ENCODE results near the gene ZC3H12A.
A peak's percentile ranks its signal among the peaks of the same experiment; 100 is the strongest.

The ZC3H12A gene

DNA sequence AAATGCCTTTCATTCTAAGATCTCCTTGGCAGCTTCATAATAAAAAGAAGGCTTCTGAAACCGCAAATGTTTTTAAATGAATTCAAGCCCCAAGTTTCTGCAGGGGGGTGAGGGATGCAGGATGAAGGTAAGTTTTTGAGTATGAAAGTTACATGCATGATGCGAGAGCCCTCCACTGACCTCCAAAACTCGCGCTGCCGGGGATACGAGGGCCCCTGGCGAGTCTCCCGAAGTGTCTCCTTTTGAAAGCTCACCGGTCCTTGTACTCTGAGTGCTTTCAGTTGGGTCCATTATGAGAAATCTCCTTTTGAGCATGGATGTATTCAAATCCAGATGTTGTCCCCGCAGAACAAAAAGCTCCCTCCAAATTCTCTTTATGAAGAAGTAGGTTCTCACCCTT, 18.9 kb upstream of the ZC3H12A start:
- H3K4me3 ChIP-seq (ENCODE audit: low read depth, low read length) = no peak overlapping the region
- H3K27ac ChIP-seq (ENCODE audit: low read depth, low read length) = no peak overlapping the region
- no peaks in the 10 kb centered on the region for H3K9me3 ChIP-seq (ENCODE audit: control insufficient read depth, insufficient read depth, low read length)
- no peaks in the 10 kb centered on the region for H3K27me3 ChIP-seq (ENCODE audit: control insufficient read depth, insufficient read depth, low read length)
- peaks cover 6% of the 10 kb centered on the region; the same call in 1 of the 2 replicates for H3K4me1 ChIP-seq (ENCODE audit: control insufficient read depth, insufficient read depth, low read length)
- H3K36me3 ChIP-seq (ENCODE audit: control insufficient read depth, insufficient read depth, low read length) = no peaks in the 10 kb centered on the region
- H3K9ac ChIP-seq (ENCODE audit: low read depth, low read length) = no peak overlapping the region

DNA sequence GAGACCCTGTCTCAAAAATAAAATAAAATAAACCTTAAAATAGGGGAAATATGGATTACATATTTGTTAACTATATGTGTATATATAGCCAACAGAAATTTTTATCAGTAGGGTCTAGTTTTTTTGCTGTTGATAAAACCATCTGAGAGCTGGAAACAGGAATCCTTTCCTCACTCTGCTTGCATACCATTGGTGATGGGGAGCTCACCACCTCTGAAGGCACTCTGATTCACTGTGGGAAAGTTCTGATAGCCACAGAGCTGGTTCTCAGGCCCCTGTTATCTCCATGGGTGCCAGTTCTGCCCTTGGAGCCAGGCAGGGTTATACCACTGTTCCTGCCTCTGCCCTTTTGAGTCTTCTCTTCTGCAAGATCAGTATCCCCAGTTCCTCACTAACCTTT, 17.8 kb upstream of the ZC3H12A start:
- H3K4me3 ChIP-seq (ENCODE audit: low read depth, low read length) = no peak overlapping the region
- no peaks in the 10 kb centered on the region for H3K27me3 ChIP-seq (ENCODE audit: control insufficient read depth, insufficient read depth, low read length)
- H3K9ac ChIP-seq (ENCODE audit: low read depth, low read length) = no peak overlapping the region
- no peaks in the 10 kb centered on the region for H3K36me3 ChIP-seq (ENCODE audit: control insufficient read depth, insufficient read depth, low read length)
- no peak overlapping the region for H3K27ac ChIP-seq (ENCODE audit: low read depth, low read length)
- no peaks in the 10 kb centered on the region for H3K9me3 ChIP-seq (ENCODE audit: control insufficient read depth, insufficient read depth, low read length)
- peaks cover 6% of the 10 kb centered on the region; the same call in 1 of the 2 replicates for H3K4me1 ChIP-seq (ENCODE audit: control insufficient read depth, insufficient read depth, low read length)

- no peak overlapping the region for H3K27ac ChIP-seq (ENCODE audit: low read depth, low read length)
- no peaks in the 10 kb centered on the region for H3K9me3 ChIP-seq (ENCODE audit: control insufficient read depth, insufficient read depth, low read length)
- H3K4me3 ChIP-seq (ENCODE audit: low read depth, low read length) = no peak overlapping the region
- no peaks in the 10 kb centered on the region for H3K36me3 ChIP-seq (ENCODE audit: control insufficient read depth, insufficient read depth, low read length)
- H3K27me3 ChIP-seq (ENCODE audit: control insufficient read depth, insufficient read depth, low read length) = no peaks in the 10 kb centered on the region
- H3K4me1 ChIP-seq (ENCODE audit: control insufficient read depth, insufficient read depth, low read length) = no peaks in the 10 kb centered on the region
- no peak overlapping the region for H3K9ac ChIP-seq (ENCODE audit: low read depth, low read length)
These were observed 15.8 kb upstream of the ZC3H12A start for GRCh38 chr1:37458551-37458950.

DNA sequence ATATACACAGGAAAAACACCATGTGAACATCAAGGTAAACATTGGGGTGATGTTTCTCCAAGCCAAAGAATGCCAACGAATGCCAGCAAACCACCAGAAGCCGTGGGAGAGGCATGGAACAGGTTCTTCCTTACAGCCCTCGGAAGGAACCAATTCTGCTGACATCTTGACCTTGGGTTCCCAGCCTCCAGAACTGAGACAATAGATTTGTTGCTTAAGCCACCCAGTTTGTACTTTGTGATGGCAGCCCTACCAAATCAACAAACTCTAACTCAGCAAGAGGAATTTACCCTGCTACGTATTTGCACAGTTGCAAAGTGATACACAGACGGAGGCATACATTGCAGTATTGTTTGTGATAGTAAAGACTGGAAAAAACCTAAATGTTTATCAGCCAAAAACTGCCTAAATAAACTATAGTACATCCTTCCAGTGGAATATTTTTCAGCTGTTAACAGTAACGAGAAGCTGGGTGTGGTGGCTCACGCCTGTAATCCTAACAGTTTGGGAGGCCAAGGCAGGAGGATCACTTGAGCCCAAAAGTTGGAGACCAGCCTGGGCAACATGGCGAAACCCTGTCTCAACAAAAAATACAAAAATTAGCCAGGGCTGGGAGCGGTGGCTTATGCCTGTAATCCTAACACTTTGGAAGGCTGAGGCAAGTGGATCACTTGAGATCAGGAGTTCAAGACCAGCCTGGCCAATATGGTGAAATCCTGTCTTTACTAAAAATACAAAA, 12.5 kb upstream of the ZC3H12A start:
- Histone ChIP-seq H3K27me3 (ENCODE audit: control insufficient read depth, insufficient read depth, low read length) (no peaks in the 10 kb centered on the region), H3K4me1 (ENCODE audit: control insufficient read depth, insufficient read depth, low read length) (no peaks in the 10 kb centered on the region), H3K4me3 (ENCODE audit: low read depth, low read length) (no peak overlapping the region), H3K36me3 (ENCODE audit: control insufficient read depth, insufficient read depth, low read length) (no peaks in the 10 kb centered on the region), H3K27ac (ENCODE audit: low read depth, low read length) (no peak overlapping the region), H3K9ac (ENCODE audit: low read depth, low read length) (no peak overlapping the region), H3K9me3 (ENCODE audit: control insufficient read depth, insufficient read depth, low read length) (no peaks in the 10 kb centered on the region)

DNA sequence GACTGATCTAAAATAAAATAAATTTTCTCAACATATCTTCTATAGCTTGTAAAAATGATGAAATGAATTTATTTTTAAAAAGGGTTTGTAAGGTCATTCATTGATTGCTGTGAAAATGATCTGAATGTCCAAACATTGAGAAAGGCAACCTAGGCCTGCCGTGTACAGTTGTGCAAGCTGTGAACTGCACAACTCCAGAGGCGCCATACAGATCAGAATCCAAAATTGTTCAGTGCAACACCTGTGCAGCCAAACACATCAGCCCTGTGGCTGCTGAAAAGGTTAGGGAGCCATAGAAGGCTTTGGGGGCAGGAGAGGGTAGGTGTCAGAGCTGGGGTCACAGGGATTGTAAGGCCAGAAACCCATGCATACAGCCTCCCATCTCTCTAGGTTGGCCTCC, 9.9 kb upstream of the ZC3H12A start:
- Histone ChIP-seq H3K4me1 (ENCODE audit: control insufficient read depth, insufficient read depth, low read length) (no peaks in the 10 kb centered on the region), H3K4me3 (ENCODE audit: low read depth, low read length) (no peak overlapping the region), H3K36me3 (ENCODE audit: control insufficient read depth, insufficient read depth, low read length) (no peaks in the 10 kb centered on the region), H3K9ac (ENCODE audit: low read depth, low read length) (no peak overlapping the region), H3K9me3 (ENCODE audit: control insufficient read depth, insufficient read depth, low read length) (no peaks in the 10 kb centered on the region), H3K27ac (ENCODE audit: low read depth, low read length) (no peak overlapping the region), H3K27me3 (ENCODE audit: control insufficient read depth, insufficient read depth, low read length) (no peaks in the 10 kb centered on the region)

DNA sequence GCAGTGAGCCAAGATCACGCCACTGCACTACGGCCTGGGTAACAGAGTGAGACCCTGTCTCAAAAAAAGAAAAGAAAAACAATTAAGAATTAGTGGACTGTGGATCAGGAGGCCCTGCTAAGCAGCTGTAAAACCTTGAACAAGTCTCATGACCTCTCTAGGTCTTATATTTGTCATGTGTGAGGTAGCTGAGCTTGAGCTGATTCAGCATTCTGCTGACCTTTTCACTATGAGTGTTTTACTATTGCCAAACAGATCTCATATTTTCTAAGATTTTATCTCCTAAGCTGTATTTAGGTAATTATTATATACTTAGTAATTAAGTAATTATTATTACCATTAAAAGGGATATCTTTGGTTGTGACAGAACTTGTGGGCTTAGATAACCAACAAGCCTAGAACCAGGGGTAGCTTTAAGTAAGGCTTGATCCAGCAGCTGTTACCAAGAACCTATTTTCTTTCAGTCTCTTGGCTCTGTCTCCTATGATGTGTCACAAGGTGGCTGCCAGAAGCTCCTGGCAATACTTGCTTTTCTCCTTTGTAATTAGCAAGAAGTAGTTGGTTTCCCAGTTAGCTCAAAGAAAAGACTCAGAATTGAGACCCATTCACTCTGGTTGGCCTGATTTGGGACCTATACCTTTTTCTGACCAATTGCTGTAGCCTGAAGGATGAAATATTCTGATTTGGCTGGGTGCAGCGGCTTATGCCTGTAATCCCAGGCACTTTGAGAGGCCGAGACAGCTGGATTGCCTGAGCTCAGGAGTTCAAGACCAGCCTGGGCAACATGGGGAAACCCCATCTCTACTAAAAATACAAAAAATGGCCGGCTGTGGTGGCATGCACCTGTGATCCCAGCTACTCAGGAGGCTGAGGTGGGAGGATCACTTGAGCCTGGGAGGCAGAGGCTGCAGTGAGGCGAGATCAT, 8.5 kb upstream of the ZC3H12A start:
- H3K27me3 ChIP-seq (ENCODE audit: control insufficient read depth, insufficient read depth, low read length) = no peaks in the 10 kb centered on the region
- H3K9me3 ChIP-seq (ENCODE audit: control insufficient read depth, insufficient read depth, low read length) = no peaks in the 10 kb centered on the region
- no peak overlapping the region for H3K27ac ChIP-seq (ENCODE audit: low read depth, low read length)
- H3K36me3 ChIP-seq (ENCODE audit: control insufficient read depth, insufficient read depth, low read length) = no peaks in the 10 kb centered on the region
- no peak overlapping the region for H3K9ac ChIP-seq (ENCODE audit: low read depth, low read length)
- H3K4me1 ChIP-seq (ENCODE audit: control insufficient read depth, insufficient read depth, low read length) = no peaks in the 10 kb centered on the region
- H3K4me3 ChIP-seq (ENCODE audit: low read depth, low read length) = no peak overlapping the region

DNA sequence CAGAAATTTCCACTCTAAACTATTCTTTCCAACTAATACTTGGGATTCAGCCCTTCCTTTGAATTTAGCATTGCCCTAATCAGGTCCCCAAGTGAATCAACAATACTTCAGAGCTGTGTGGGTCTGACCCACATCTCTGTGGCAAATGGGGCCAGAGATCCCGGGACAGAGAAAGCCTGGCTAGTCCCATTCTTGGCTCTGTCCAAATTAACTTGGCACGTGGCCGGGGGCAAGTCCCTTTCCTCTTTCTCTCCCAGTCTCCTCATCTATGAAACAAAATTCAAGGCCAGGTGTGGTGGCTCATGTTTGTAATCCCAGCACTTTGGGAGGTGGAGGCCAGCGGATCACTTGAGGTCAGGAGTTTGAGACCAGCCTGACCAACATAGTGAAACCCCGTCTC, 6.3 kb upstream of the ZC3H12A start:
- Histone ChIP-seq H3K27ac (ENCODE audit: low read depth, low read length) (no peak overlapping the region), H3K36me3 (ENCODE audit: control insufficient read depth, insufficient read depth, low read length) (no peaks in the 10 kb centered on the region), H3K9me3 (ENCODE audit: control insufficient read depth, insufficient read depth, low read length) (no peaks in the 10 kb centered on the region), H3K27me3 (ENCODE audit: control insufficient read depth, insufficient read depth, low read length) (peaks cover 11% of the 10 kb centered on the region), H3K4me1 (ENCODE audit: control insufficient read depth, insufficient read depth, low read length) (peaks cover 20% of the 10 kb centered on the region), H3K9ac (ENCODE audit: low read depth, low read length) (no peak overlapping the region), H3K4me3 (ENCODE audit: low read depth, low read length) (no peak overlapping the region)

- Histone ChIP-seq H3K9me3 (ENCODE audit: control insufficient read depth, insufficient read depth, low read length) (no peaks in the 10 kb centered on the region), H3K4me1 (ENCODE audit: control insufficient read depth, insufficient read depth, low read length) (peaks cover 28% of the 10 kb centered on the region), H3K27ac (ENCODE audit: low read depth, low read length) (no peak overlapping the region), H3K36me3 (ENCODE audit: control insufficient read depth, insufficient read depth, low read length) (no peaks in the 10 kb centered on the region), H3K4me3 (ENCODE audit: low read depth, low read length) (no peak overlapping the region), H3K27me3 (ENCODE audit: control insufficient read depth, insufficient read depth, low read length) (peaks cover 22% of the 10 kb centered on the region), H3K9ac (ENCODE audit: low read depth, low read length) (no peak overlapping the region)
These were observed 5.0 kb upstream of the ZC3H12A start for GRCh38 chr1:37469386-37469785.

DNA sequence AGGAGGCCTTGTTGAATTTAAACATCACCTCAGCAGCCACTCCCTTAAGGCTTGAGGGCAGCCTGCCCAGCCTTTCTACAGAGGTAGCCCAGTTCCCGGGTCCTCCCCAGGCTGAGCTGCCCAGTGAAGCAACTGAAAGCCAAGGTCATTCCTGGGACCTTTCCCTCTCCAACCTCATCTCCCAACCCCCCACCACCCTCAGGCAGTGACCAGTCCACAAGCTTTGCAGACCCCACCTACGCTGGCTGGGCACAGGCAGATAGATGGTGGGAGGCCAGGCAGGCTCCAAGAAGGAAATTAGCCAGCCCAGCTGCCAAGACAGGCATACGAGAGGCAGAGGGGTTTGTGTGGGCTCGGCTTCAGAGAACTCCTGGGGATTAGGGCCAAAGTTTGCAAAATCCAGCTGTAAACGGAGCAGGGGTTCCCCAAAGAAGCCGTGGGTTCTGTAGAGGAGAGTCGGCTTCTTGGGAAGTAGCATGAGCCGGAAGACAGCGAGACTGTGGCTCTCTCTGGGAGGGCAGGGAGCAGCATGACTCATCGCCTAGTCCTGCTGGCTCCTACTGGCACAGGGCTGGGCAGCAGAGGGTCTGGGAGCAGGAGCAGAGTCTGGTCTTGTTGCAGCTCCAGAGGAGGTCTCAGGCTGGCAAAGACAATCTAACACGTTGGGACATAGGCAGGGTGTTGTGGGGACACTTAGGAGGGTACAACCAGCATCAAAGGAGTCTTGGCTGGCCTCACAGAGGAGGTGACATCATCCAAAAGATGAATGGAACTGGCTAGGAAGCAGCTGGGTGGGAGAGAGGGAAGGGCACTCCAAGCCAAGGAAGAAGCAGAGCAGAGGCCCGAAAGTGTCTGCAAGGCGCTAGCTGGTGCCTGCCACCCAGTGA, 2.8 kb upstream of the ZC3H12A start:
- H3K4me1 ChIP-seq (ENCODE audit: control insufficient read depth, insufficient read depth, low read length) = peaks cover 37% of the 10 kb centered on the region
- H3K27ac ChIP-seq (ENCODE audit: low read depth, low read length) = peak overlapping the region; percentile 83
- peaks cover 22% of the 10 kb centered on the region for H3K27me3 ChIP-seq (ENCODE audit: control insufficient read depth, insufficient read depth, low read length)
- no peak overlapping the region for H3K9ac ChIP-seq (ENCODE audit: low read depth, low read length)
- peaks cover 5% of the 10 kb centered on the region for H3K36me3 ChIP-seq (ENCODE audit: control insufficient read depth, insufficient read depth, low read length)
- H3K9me3 ChIP-seq (ENCODE audit: control insufficient read depth, insufficient read depth, low read length) = no peaks in the 10 kb centered on the region
- peak overlapping the region; percentile 19; the same call in 1 of the 2 replicates for H3K4me3 ChIP-seq (ENCODE audit: low read depth, low read length)

DNA sequence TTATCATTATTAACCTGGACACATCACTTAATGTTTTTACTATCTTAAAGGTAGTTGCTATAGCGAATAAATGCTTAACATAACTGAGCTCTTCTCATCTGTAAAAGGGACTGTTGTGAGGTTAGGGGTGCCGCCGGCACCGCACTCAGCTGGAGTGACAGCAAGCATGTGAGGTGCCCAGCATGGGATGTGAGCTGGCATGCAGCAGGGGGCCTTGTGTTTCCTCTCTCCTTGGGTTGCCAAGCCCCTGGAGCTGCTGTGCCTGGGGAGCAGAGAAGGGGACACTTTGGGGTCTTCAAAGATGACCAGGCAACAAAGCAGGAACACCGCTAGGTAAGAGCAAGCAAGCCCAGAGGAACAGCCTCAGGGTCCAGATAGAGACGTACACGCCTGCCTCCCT, 2.1 kb upstream of the ZC3H12A start:
- Histone ChIP-seq H3K9me3 (ENCODE audit: control insufficient read depth, insufficient read depth, low read length) (no peaks in the 10 kb centered on the region), H3K36me3 (ENCODE audit: control insufficient read depth, insufficient read depth, low read length) (peaks cover 5% of the 10 kb centered on the region), H3K4me1 (ENCODE audit: control insufficient read depth, insufficient read depth, low read length) (peaks cover 44% of the 10 kb centered on the region), H3K4me3 (ENCODE audit: low read depth, low read length) (0 out of 2 replicates have a peak overlapping the region, but pooled peaks have one; percentile 19), H3K27me3 (ENCODE audit: control insufficient read depth, insufficient read depth, low read length) (peaks cover 22% of the 10 kb centered on the region), H3K27ac (ENCODE audit: low read depth, low read length) (peak overlapping the region; percentile 83), H3K9ac (ENCODE audit: low read depth, low read length) (no peak overlapping the region)
